ENCODE results near the gene SMG5.

The SMG5 gene

GRCh38 chr1:156281693-156282478 lies 739 bp downstream of the SMG5 start:
- peak; percentile 46 for DNase-seq

GRCh38 chr1:156281281-156281680 lies 1.3 kb downstream of the SMG5 start:
- DNase-seq: peak; percentile 68

GRCh38 chr1:156279837-156280236 lies 2.8 kb downstream of the SMG5 start:
- no peak for DNase-seq

GRCh38 chr1:156276966-156277381 lies 5.7 kb downstream of the SMG5 start:
- DNase-seq: no peak

- no peak for DNase-seq
These were observed 6.1 kb downstream of the SMG5 start for GRCh38 chr1:156276532-156276931.

DNA sequence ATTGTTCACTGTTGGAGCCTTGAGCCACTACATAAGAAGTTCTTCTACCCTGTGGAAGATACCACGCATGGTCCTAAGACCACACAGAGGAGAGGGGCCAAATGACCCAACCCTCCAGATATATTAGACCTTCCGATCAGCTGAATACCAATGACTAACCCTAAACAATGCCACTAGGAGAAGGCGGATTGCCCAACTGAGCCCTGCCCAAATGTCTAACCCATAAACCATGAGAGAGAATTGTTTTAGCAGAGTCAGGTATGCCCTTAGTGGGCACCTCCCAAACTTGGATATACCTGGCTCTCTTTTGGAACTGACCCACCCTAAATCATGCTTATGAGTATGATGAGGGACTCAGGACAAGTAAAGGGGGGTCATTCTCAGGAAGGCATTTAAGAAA lies 12.3 kb downstream of the SMG5 start:
- no peak for DNase-seq

GRCh38 chr1:156268336-156268735 lies 14.3 kb downstream of the SMG5 start:
- no peak for DNase-seq

GRCh38 chr1:156266051-156266450 lies 16.6 kb downstream of the SMG5 start:
- no peak for DNase-seq

DNA sequence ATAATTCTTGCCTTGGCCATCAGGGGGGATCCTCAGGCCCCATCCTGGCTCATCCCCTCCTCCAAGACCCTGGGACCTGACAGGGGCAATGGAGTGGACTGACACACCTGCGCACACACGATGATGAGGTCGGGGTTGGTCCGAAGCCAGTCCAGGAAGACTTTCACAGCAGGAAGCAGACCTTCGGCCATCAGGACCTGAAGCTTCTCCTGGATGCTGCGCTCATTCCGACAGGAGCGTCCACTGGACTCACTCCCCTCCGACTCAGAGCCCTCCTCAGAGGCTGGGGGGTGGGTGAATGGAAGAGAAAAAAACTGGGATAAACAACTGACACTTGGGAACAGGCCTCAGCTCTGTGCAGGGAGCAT lies 19.4 kb downstream of the SMG5 start:
- DNase-seq: no peak

GRCh38 chr1:156262461-156263287 lies 20.0 kb downstream of the SMG5 start:
- no peak for DNase-seq

DNA sequence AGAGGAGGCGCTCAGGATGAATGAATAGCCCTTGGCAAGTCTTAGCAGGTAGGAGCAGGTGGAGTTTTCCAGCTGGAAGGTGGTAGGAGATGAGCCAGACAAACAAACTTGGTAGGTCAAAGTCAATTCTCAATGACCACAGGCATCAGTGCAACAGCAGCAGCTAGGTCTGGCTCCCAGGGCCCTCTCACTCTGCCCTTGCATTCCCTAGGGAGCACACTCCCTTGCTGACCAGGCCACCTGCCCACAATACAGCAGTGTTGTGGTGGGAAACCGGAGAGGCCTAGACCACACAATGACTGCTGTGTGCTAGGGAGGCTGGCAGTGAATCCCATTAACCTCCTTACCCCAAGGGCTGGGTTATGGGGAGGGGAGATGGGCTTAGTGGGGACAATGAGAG lies 21.7 kb downstream of the SMG5 start:
- no peak for DNase-seq

DNA sequence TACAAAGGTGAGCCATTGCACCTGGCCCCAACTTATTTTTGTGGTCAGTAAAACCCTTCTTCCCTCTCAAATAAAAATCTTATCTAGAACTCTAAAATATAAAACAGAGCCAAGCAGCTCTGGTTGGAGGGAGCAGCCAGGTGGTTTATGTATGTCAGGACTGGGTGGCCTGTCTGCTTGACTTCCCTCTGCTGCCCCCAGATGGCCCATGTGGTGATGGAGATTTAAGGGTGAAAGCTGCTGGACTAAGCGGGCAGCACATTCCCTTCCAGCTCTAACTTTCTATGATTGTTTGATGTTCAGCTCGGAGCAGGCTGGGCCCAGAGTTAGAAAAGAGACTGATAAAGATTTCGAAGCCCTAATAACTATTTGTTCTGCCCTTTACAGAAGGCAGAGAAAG lies 22.8 kb downstream of the SMG5 start:
- no peak for DNase-seq

- DNase-seq: no peak
These were observed 23.8 kb downstream of the SMG5 start for GRCh38 chr1:156258859-156259258.

- DNase-seq: no peak
These were observed 24.9 kb downstream of the SMG5 start for GRCh38 chr1:156257711-156258110.

DNA sequence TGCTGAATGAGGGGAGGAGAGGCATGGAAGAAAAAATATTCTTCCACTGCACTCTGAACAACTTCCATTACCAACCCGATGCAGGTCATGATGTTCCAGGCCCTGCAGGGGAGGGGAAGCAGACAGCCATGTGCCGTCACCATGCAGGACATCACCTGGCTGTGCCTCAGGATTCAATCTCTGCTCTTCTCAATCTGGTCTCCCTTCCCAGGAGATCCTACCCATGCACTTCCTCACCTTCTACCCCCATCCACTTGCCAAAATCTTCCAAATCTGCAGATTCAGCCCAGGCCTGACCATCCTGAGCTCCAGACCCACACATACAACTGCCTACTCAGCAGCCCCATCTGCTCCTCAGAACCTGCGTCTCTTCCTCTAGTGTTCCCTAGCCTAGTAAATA lies 29.0 kb downstream of the SMG5 start:
- no peak for DNase-seq

DNA sequence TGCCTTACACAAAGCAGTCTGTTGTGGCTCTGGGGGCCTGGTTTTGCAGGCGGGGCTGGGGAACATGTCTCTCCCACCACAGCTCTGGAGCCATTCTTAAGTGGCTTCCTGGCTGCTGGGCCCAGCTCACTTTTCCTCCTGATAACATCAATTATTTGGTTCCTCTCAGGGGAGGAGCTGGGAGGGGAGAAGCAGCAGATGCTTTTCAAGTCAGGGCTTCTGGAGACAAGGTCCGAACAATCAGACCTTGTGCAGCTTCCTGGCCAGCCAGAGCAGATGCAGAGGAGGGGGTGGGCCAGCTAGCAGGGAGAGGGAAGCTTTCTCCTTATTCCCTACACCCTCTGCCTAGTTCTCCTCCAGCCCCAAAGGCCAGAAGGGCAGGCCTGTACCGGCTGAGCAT lies 31.1 kb downstream of the SMG5 start:
- DNase-seq: no peak

GRCh38 chr1:156249593-156249992 lies 33.0 kb downstream of the SMG5 start:
- DNase-seq: no peak

- DNase-seq: no peak
These were observed 34.3 kb downstream of the SMG5 start for GRCh38 chr1:156248323-156248683.

DNA sequence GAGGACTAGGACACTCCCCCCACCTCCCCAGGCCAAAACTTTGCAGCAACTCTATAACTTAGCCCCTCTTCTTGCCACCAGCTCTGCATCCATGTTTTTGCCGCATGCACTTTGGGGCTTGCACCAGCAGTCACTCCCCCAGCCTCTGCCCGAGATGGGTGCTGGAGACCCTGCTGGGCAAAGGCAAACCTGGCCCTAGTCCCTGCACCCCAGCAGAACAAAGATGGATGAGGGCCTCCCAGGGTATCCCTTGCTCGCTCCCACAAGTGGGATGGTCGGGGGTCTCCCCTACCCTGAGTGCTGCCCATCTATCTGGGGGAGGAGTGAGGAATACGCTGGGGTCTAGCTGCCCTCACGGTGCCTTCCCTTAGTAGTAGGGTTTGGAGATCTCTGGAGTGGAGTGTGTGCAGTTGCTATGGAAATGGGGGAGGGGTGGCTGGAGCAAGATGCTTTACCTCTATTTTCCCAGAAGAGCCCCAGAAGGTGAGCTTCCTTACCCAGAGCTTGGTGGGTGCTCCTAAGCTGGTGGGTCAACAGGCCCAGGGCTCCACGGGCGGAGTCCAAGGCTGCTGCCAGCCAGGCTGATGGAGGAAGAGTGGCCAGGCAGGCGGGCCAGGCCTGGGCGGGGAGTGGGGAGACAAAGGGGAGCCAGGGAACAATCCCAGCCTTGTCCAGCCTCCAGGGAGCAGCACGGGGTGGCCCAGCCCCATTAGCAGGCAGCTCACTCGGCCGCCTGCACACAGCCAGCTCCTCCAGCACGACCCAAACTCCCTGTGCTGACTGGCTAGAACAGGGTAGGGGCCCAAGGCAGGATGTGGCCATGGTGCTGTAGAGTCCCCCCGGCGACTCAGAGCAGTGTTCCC lies 34.9 kb downstream of the SMG5 start, which contains the start of gene PAQR6:
Gene PAQR6, minus strand, starts transcription at position 597 of the 863 bp plus-strand sequence. CDS start 1,325 bp downstream, outside the sequence.
- DNase-seq: no peak

DNA sequence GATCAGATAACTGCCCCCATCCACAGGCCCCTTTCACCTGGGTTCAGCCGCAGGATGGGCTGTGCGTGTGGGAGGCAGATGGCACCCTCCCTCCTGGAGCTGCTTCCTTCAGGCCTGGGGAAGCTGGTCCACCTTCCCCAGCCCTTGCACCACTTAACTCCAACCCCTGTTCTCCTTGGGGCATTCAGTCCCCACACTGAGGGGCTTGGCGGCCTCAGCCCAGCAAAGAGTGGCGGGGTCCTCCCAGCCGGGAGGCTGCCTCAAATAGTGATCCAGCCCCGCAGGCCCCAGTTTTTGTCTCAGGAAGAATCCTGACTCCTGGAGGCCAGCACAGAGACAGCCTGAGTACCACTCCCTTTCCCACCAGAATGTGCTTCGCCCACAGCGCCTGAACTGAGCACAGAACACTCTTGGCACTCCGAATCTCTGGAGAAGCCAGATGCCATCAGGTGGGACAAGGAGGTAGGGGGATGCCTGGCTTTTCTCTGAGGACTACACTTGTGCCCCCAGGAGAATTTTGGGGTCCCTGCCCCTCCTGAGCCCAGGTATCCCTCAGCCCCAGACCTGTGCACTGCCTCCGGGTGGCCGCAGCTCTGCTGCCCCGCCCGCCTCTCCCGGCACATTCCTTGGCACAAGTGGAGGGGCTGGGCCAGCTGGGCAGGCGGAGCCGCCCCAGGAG lies 35.7 kb downstream of the SMG5 start:
- DNase-seq: no peak

DNA sequence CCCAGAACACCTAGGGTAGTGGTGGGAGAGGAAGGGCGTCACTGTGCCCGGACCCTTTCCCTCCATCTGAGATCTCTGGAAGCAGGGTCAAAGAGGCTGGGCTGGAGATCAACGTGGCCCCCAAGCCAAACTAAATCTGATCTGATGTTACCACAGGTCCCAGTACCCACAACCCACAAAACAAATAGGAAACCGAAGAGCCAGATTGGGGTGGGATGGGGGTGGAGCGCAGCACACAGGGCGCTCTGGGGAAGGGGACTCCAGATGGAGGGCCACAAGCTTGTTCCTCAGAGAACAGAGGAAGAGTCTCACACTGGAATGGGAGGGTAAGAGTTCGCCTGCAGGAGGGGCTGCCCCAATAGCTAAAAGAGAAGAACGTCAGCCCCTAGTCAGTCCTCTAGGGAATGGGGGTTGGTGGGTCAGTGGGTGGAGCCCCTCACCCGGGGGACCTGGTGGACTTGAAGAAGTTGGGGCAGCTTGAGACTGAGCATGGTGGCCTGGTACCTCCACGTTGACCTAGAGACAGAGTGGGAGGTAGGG lies 36.3 kb downstream of the SMG5 start:
- DNase-seq: no peak

Data from activated CD4-positive, alpha-beta T cell treated with anti-CD3 and anti-CD28 coated beads, Interleukin-2, Interleukin-6, amounts not matched to agents 100 ng/mL and 50 ng/mL, durations not matched to agents 16 hours and 8 hours (primary cell).